HEK293T (cell line): ENCODE measurements around the gene ATP8A1.

Source experiments
- BHLHE40 ChIP-seq: fragments of 450-650 bp; IDR thresholded peaks from 2 replicates; pipeline ENCODE4 v1.6.1; 2016; ENCODE audit warnings: mild to moderate bottlenecking, moderate library complexity, borderline replicate concordance
- CTBP1 ChIP-seq: fragments of 450-650 bp; IDR thresholded peaks from 2 replicates; pipeline ENCODE4 v1.6.1; 2016; ENCODE audit warnings: borderline replicate concordance
- ELF4 ChIP-seq: fragments of 450-650 bp; IDR thresholded peaks from 2 replicates; pipeline ENCODE4 v1.6.1; 2017; ENCODE audit warnings: antibody characterized with exemption
- FOXM1 ChIP-seq: fragments of 450-650 bp; IDR thresholded peaks from 2 replicates; pipeline ENCODE4 v1.6.1; 2017; ENCODE audit warnings: mild to moderate bottlenecking, borderline replicate concordance
- HDGF ChIP-seq: fragments of 450-650 bp; IDR thresholded peaks from 2 replicates; pipeline ENCODE4 v1.6.1; 2017; ENCODE audit warnings: antibody characterized with exemption, borderline replicate concordance
- L3MBTL2 ChIP-seq: fragments of 450-650 bp; conservative IDR thresholded peaks from 2 replicates; pipeline ENCODE4 v1.6.1; 2016; ENCODE audit warnings: mild to moderate bottlenecking
- LEF1 ChIP-seq: fragments of 450-650 bp; IDR thresholded peaks from 2 replicates; pipeline ENCODE4 v1.6.1; 2017; ENCODE audit warnings: mild to moderate bottlenecking, borderline replicate concordance
- SP1 ChIP-seq: fragments of 450-650 bp; IDR thresholded peaks from 2 replicates; pipeline ENCODE4 v1.6.1; 2017
- SUZ12 ChIP-seq: fragments of 450-650 bp; IDR thresholded peaks from 2 replicates; pipeline ENCODE4 v1.6.1; 2016; ENCODE audit warnings: mild to moderate bottlenecking
- TARDBP ChIP-seq: fragments of 450-650 bp; IDR thresholded peaks from 2 replicates; pipeline ENCODE4 v1.6.1; 2016
- ZNF384 ChIP-seq: fragments of 450-650 bp; IDR thresholded peaks from 2 replicates; pipeline ENCODE4 v1.6.1; 2016
- TF ChIP-seq, protein P1 (sequence below): fragments of 450-650 bp; IDR thresholded peaks from 2 replicates; pipeline ENCODE4 v1.6.1; 2016

DNA sequence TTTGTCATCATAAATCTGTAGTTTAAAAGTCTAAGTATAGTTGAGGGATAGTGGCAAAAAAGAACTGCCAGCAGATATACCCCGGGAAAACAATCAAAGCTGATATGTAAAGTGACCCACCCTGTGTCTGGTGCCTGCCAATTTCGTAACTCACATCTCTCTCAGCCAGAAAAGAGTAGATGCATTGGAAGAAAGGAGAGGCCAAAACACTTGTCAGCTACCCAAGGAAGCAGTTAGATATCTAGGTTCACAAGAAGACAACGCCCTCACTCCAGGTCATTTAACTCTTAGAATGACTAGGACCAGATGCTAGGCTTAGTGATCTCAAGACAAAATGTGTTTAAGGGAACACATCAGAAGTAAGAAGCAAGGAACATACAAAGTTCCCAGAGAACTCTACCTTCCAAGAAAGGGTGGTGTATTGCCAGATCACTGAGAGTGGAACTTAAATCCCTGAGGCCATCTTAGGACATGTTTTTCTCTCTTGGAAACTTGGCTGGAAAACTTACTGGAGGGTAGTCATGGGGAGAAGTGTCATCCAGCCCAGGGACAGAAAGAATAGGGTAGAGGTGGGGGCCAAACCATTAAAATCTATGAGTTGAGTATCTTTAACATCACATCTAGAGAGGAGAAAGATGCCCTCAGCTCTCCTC is 133.7 kb downstream of the ATP8A1 start:
- TF ChIP-seq ELF4 = no peak
- no peak for TF ChIP-seq ZNF384
- TF ChIP-seq HDGF = no peak
- TF ChIP-seq LEF1 = no peak
- TF ChIP-seq TARDBP = no peak
- no peak for TF ChIP-seq FOXM1
- no peak for TF ChIP-seq CTBP1
- TF ChIP-seq, protein P1, sequence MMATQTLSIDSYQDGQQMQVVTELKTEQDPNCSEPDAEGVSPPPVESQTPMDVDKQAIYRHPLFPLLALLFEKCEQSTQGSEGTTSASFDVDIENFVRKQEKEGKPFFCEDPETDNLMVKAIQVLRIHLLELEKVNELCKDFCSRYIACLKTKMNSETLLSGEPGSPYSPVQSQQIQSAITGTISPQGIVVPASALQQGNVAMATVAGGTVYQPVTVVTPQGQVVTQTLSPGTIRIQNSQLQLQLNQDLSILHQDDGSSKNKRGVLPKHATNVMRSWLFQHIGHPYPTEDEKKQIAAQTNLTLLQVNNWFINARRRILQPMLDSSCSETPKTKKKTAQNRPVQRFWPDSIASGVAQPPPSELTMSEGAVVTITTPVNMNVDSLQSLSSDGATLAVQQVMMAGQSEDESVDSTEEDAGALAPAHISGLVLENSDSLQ = no peak
- TF ChIP-seq SP1 = no peak
- no peak for TF ChIP-seq SUZ12
- no peak for TF ChIP-seq BHLHE40
- TF ChIP-seq L3MBTL2 = no peak
